Stomach (tissue), 9 donors: ENCODE data around the gene RNF26. TPM values are rescaled to one million over a fixed set of nuclear protein-coding genes. Genes with fewer than 3 reads are reported as not detected.

Experiments
- DNase-seq, 2 donors: peaks; one replicate each; pipeline versions ENCODE4 v3.0.0 to v3.0.0-alpha.2; 2013 to 2019
- H3K27ac ChIP-seq, 5 donors: fragments of 200-600 bp in 4 of 5; sonication (generic) in 4 of 5; one replicate each; pipeline ENCODE4 v1.5.1; 2013 to 2019; ENCODE audit warnings: mild to moderate bottlenecking in 1 of 5, moderate library complexity in 1 of 5
- H3K27me3 ChIP-seq, 3 donors: fragments of 200-600 bp; sonication (generic); one replicate each; pipeline ENCODE4 v1.5.1; 2017 to 2019; ENCODE audit warnings: mixed run types in 1 of 3
- H3K36me3 ChIP-seq, 4 donors: fragments of 200-600 bp; sonication (generic); 1 replicate in 3 of 4; 2 replicates in 1 of 4; pipeline ENCODE4 v1.5.1; 2016 to 2019
- H3K4me1 ChIP-seq, 4 donors: fragments of 200-600 bp; sonication (generic); one replicate each; pipeline ENCODE4 v1.5.1; 2016 to 2019
- H3K4me3 ChIP-seq, 4 donors: fragments of 200-600 bp; sonication (generic) in 3 of 4; one replicate each; pipeline ENCODE4 v1.5.1; 2016 to 2019; ENCODE audit warnings: mild to moderate bottlenecking in 1 of 4
- H3K9me3 ChIP-seq, 4 donors: fragments of 200-600 bp; sonication (generic); one replicate each; pipeline ENCODE4 v1.5.1; 2016 to 2019
- EP300 ChIP-seq: sonication (generic); formaldehyde crosslinking; IDR thresholded peaks from one replicate; pipeline ENCODE4 v1.6.1; 2017; ENCODE audit warnings: antibody characterized with exemption
- POLR2AphosphoS5 ChIP-seq, 3 donors: sonication (generic); formaldehyde crosslinking; IDR thresholded peaks; one replicate each; pipeline ENCODE4 v1.6.1; 2016; ENCODE audit warnings: antibody characterized with exemption in 3 of 3
- WGBS, 5 donors: extraction: QIAGEN DNeasy Blood & Tissue Kit in 3 of 5; methylation state at CpG; one replicate each; pipeline versions ENCODE4 v1.1.5 to v1.1.7; 2013 to 2018; 5-methylcytosine and 5-hydroxymethylcytosine counted together
- intact Hi-C: fragments of 100-400 bp; cut with DNase I; formaldehyde crosslinking; loops from one replicate; pipeline ENCODE4 v1.15.1; 2023; ENCODE audit warnings: low total_unique reads
- polyA plus RNA-seq, 3 donors: library from polyadenylated mRNA; stranded (reverse); fragments of 200-250 nt; gene quantifications; one replicate each; pipeline ENCODE4 v1.2.3, GENCODE V29; 2013
- small RNA-seq, 4 donors: library from RNA; depleted of rRNA; stranded (forward); fragments of <200 nt; gene quantifications; one replicate each; pipeline ENCODE3, GENCODE V24; 2016
- total RNA-seq, 5 donors: library from RNA; depleted of rRNA; stranded (reverse); fragments of >200 nt; gene quantifications; one replicate each; pipeline versions ENCODE4 v1.1.0 to v1.2.3, GENCODE V29; 2014 to 2016
- TF ChIP-seq, protein P1 (sequence below), 7 experiments: fragments of 450-650 bp in 4 of 7; fragments of 200-600 bp in 3 of 7; sonication (generic) in 3 of 7; IDR thresholded peaks; one replicate each; pipeline ENCODE4 v1.5.1; 2016 to 2019; ENCODE audit warnings: antibody characterized with exemption in 7 of 7, control low read depth in 2 of 7, mild to moderate bottlenecking in 1 of 7
- donor health status: healthy with polysubstance abuse.
- donor health status: Bipolar disorder and iron deficiency.
- donor health status: healthy.

The RNF26 gene
- total and polyA plus RNA-seq, 8 donors, result 1.3 to 45.8 (median 10.3) TPM; not detected in 1

DNA sequence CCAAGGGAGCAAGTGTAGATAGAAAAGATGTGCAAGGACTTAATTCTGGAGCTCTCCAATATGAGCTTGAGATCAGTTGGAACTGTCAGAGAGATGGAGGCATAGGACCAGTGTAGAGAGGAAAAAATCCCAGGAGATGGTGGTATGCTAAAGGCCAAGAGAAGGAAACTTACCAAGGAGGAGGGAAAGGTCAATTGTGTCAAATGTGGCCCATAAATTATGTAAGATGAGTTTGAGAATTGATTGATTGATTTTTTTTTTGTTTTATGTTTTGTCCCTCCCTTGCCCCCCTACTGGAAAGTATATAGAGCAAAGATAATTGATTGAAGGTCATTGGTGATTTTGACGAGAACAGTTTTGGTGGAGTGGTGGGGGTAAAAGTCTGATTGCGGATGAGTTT, 50.0 kb downstream of the RNF26 start:
- Histone ChIP-seq H3K4me1 (peaks cover 13 to 25% (median 20%) of the 10 kb centered on the region in 4 donors), H3K27ac (no peak overlapping the region), H3K27me3 (no peaks in the 10 kb centered on the region), H3K9me3 (no peaks in the 10 kb centered on the region), H3K4me3 (no peak overlapping the region), H3K36me3 (no peaks in the 10 kb centered on the region)
- intact Hi-C loops, result loop anchor here (10.0 kb wide), 1 partner anchor 90 kb away; no protein-coding TSS in a partner anchor
- DNase-seq, result no peak
- TF ChIP-seq POLR2AphosphoS5 (IDR thresholded peaks at IDR 0.05), result no peak
- TF ChIP-seq EP300, result no peak
- TF ChIP-seq, protein P1, sequence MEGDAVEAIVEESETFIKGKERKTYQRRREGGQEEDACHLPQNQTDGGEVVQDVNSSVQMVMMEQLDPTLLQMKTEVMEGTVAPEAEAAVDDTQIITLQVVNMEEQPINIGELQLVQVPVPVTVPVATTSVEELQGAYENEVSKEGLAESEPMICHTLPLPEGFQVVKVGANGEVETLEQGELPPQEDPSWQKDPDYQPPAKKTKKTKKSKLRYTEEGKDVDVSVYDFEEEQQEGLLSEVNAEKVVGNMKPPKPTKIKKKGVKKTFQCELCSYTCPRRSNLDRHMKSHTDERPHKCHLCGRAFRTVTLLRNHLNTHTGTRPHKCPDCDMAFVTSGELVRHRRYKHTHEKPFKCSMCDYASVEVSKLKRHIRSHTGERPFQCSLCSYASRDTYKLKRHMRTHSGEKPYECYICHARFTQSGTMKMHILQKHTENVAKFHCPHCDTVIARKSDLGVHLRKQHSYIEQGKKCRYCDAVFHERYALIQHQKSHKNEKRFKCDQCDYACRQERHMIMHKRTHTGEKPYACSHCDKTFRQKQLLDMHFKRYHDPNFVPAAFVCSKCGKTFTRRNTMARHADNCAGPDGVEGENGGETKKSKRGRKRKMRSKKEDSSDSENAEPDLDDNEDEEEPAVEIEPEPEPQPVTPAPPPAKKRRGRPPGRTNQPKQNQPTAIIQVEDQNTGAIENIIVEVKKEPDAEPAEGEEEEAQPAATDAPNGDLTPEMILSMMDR (IDR thresholded peaks at IDR 0.05), result no peak
- WGBS, 5 donors, result 78 to 95% (median 81%) methylated on average over 2 of the region's 2 CpGs

Small RNAs within 50 kb of the gene (small RNA-seq; reads per million reads assigned to genes)
- 0 reads per million in 4 donors for gene RF01225
- gene RNU6-262P, result 0 reads per million in 4 donors

Other genes with a start within 250 kb of the RNF26 start
- gene HMBS, start 249.6 kb upstream of the RNF26 start, total RNA-seq, result 10 to 100 TPM in 1 of 5 donors, 1 to 10 TPM in 3, not detected in 1; 3.8 to 15.9 (median 8.1) TPM
- 10 to 100 TPM; 23.0 to 25.0 (median 23.5) TPM for gene HMBS, start 249.6 kb upstream of the RNF26 start, polyA plus RNA-seq
- gene DPAGT1, start 232.7 kb upstream of the RNF26 start, total RNA-seq, result 10 to 100 TPM in 3 of 5 donors, 1 to 10 TPM in 2; 2.3 to 27.7 (median 13.2) TPM
- 10 to 100 TPM; 14.4 to 28.5 (median 14.5) TPM for gene DPAGT1, start 232.7 kb upstream of the RNF26 start, polyA plus RNA-seq
- gene C2CD2L, start 227.2 kb upstream of the RNF26 start, total RNA-seq, result 10 to 100 TPM in 3 of 5 donors, 1 to 10 TPM in 2; 2.6 to 19.9 (median 13.4) TPM
- gene C2CD2L, start 227.2 kb upstream of the RNF26 start, polyA plus RNA-seq, result 1 to 10 TPM; 1.7 to 6.1 (median 2.4) TPM
- 10 to 100 TPM; 17.1 to 80.8 (median 43.6) TPM for gene HINFP, start 212.9 kb upstream of the RNF26 start, total RNA-seq
- gene HINFP, start 212.9 kb upstream of the RNF26 start, polyA plus RNA-seq, result 10 to 100 TPM in 2 of 3 donors, 1 to 10 TPM in 1; 9.2 to 11.9 (median 10.1) TPM
- gene ABCG4, start 185.5 kb upstream of the RNF26 start, total RNA-seq, result under 1 TPM in 1 of 5 donors, not detected in 4; 0.37 TPM
- gene ABCG4, start 185.5 kb upstream of the RNF26 start, polyA plus RNA-seq, result under 1 TPM in 2 of 3 donors, not detected in 1; 0.06 to 0.10 TPM
- 100 to 1,000 TPM in 1 of 5 donors, 10 to 100 TPM in 3, 1 to 10 TPM in 1; 7.0 to 101 (median 17.9) TPM for gene NLRX1, start 165.8 kb upstream of the RNF26 start, total RNA-seq
- gene NLRX1, start 165.8 kb upstream of the RNF26 start, polyA plus RNA-seq, result 10 to 100 TPM in 1 of 3 donors, 1 to 10 TPM in 2; 3.8 to 10.4 (median 4.8) TPM
- gene NHERF4, start 149.1 kb upstream of the RNF26 start, total RNA-seq, result 100 to 1,000 TPM in 1 of 5 donors, 10 to 100 TPM in 1, 1 to 10 TPM in 2, not detected in 1; 3.3 to 130 (median 9.5) TPM
- gene NHERF4, start 149.1 kb upstream of the RNF26 start, polyA plus RNA-seq, result 1 to 10 TPM in 2 of 3 donors, under 1 TPM in 1; 0.13 to 2.4 (median 2.1) TPM
- 10 to 100 TPM in 4 of 5 donors, 1 to 10 TPM in 1; 1.4 to 13.8 (median 11.7) TPM for gene CBL, start 128.2 kb upstream of the RNF26 start, total RNA-seq
- 1 to 10 TPM; 2.7 to 4.2 (median 3.0) TPM for gene CBL, start 128.2 kb upstream of the RNF26 start, polyA plus RNA-seq
- 100 to 1,000 TPM in 3 of 5 donors, 10 to 100 TPM in 2; 49.6 to 379 (median 111) TPM for gene MCAM, start 17.4 kb upstream of the RNF26 start, total RNA-seq
- gene MCAM, start 17.4 kb upstream of the RNF26 start, polyA plus RNA-seq, result 10 to 100 TPM in 2 of 3 donors, 1 to 10 TPM in 1; 7.3 to 54.8 (median 16.0) TPM
- gene C1QTNF5, start 6.4 kb downstream of the RNF26 start, total RNA-seq, result 100 to 1,000 TPM in 1 of 5 donors, 10 to 100 TPM in 4; 11.4 to 169 (median 17.4) TPM
- 10 to 100 TPM; 12.7 to 30.3 (median 20.6) TPM for gene C1QTNF5, start 6.4 kb downstream of the RNF26 start, polyA plus RNA-seq
- gene MFRP, start 12.2 kb downstream of the RNF26 start, total RNA-seq, result not detected
- not detected for gene MFRP, start 12.2 kb downstream of the RNF26 start, polyA plus RNA-seq
- gene USP2, start 47.2 kb downstream of the RNF26 start, total RNA-seq, result 10 to 100 TPM in 1 of 5 donors, 1 to 10 TPM in 4; 1.4 to 17.4 (median 3.1) TPM
- gene USP2, start 47.2 kb downstream of the RNF26 start, polyA plus RNA-seq, result 1 to 10 TPM; 1.4 to 7.8 (median 2.6) TPM
- gene THY1, start 88.6 kb downstream of the RNF26 start, total RNA-seq, result 10 to 100 TPM in 2 of 5 donors, 1 to 10 TPM in 3; 1.2 to 12.5 (median 8.1) TPM
- 10 to 100 TPM in 1 of 3 donors, 1 to 10 TPM in 2; 4.9 to 13.7 (median 7.6) TPM for gene THY1, start 88.6 kb downstream of the RNF26 start, polyA plus RNA-seq